ENCODE results near the gene DCST1. TPM values are rescaled to one million over a fixed set of nuclear protein-coding genes. Genes with fewer than 3 reads are reported as not detected.

Gene DCST1
- total RNA-seq, 1 donor, result not detected

DNA sequence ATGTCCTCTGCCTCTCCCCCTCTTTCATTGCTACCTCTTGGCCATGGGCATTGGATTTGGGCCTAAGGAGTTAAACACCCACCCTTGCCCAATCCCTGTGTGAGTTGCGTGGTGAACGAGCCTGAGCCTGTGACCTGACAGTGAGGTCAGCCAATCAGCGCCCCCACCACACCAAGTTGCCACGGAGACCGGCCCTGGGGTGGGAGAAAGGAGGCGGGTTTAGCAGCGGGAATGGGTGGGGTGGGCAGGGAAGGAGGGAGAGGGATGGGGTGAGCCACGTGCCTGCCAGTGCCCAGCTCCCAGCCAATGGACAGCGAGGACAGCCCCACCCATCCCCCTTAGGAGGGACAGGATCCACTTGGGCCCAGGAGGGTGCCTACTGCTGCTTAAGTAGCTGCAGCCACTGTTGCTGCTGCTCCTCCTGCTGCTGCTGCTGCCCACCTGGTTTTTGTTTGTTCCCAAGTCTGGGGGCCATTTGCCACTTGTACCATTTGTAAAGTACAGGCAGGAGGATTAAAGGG, 21.5 kb upstream of the DCST1 start:
- Histone ChIP-seq H3K9me3 (ENCODE audit: low read depth, low read length) (no peaks in the 10 kb centered on the region), H2AFZ (ENCODE audit: low read length) (no peak overlapping the region), H3K4me3 (ENCODE audit: insufficient read depth, low read length) (no peak overlapping the region), H3K27ac (ENCODE audit: low read depth, low read length) (no peak overlapping the region), H3K79me2 (ENCODE audit: insufficient read depth, low read length) (peaks cover 54% of the 10 kb centered on the region), H3K27me3 (ENCODE audit: insufficient read depth, low read length) (no peaks in the 10 kb centered on the region), H4K20me1 (ENCODE audit: insufficient read depth, low read length) (peaks cover 27% of the 10 kb centered on the region), H3K4me1 (ENCODE audit: insufficient read depth, low read length) (no peaks in the 10 kb centered on the region), H3K36me3 (ENCODE audit: insufficient read depth, low read length) (peaks cover 15% of the 10 kb centered on the region), H3K4me2 (ENCODE audit: insufficient read depth, low read length) (no peak overlapping the region)
- TF ChIP-seq, protein P1, sequence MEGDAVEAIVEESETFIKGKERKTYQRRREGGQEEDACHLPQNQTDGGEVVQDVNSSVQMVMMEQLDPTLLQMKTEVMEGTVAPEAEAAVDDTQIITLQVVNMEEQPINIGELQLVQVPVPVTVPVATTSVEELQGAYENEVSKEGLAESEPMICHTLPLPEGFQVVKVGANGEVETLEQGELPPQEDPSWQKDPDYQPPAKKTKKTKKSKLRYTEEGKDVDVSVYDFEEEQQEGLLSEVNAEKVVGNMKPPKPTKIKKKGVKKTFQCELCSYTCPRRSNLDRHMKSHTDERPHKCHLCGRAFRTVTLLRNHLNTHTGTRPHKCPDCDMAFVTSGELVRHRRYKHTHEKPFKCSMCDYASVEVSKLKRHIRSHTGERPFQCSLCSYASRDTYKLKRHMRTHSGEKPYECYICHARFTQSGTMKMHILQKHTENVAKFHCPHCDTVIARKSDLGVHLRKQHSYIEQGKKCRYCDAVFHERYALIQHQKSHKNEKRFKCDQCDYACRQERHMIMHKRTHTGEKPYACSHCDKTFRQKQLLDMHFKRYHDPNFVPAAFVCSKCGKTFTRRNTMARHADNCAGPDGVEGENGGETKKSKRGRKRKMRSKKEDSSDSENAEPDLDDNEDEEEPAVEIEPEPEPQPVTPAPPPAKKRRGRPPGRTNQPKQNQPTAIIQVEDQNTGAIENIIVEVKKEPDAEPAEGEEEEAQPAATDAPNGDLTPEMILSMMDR (IDR thresholded peaks at IDR 0.05; ENCODE audit: extremely low read depth, low read depth, low read length), result no peak
- peak; percentile 92 for DNase-seq (ENCODE audit: insufficient read length, low spot score, missing footprints)

DNA sequence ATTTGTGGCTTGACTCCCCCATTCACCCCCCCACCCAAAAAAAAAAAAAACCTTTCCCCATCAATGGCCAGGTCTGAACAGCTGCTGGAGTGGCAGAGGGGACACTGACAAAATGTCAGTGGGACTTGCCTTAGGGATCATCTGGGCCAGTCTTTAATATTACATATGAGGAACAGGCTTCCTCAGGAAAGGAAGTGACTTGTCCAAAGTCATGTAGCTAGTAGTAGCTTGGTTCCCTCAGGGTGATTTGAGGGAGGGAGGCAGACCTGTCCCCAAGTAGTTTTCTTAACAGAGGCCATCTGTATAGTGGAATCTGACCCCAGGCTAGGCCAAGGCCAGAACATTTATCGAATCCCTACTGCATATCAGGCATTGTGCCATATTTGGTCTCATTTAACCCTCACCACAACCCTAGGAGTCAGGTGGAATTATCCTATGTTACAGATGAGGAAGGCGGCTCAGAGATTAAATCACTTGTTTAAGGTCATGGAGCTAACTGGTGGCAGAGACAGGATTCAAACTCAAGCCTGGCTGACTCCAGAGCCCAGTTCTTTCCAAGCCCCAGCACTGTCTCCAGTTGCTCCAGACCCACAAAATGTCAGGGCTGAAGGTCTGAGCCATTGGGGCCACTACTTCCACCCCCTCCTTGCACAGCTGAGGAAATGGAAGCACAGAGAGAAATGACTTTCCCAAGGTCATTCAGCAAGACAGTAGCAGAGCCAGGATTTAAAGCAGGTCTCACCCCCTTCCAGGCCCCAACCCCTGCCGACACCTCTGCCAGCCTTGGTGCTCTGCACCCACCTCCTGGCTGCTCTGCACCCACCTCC, 20.6 kb upstream of the DCST1 start:
- Histone ChIP-seq H3K27ac (ENCODE audit: low read depth, low read length) (no peak overlapping the region), H3K27me3 (ENCODE audit: insufficient read depth, low read length) (no peaks in the 10 kb centered on the region), H3K4me1 (ENCODE audit: insufficient read depth, low read length) (peaks cover 5% of the 10 kb centered on the region), H3K9me3 (ENCODE audit: low read depth, low read length) (no peaks in the 10 kb centered on the region), H2AFZ (ENCODE audit: low read length) (no peak overlapping the region), H3K4me3 (ENCODE audit: insufficient read depth, low read length) (no peak overlapping the region), H3K4me2 (ENCODE audit: insufficient read depth, low read length) (no peak overlapping the region), H3K79me2 (ENCODE audit: insufficient read depth, low read length) (peaks cover 45% of the 10 kb centered on the region), H4K20me1 (ENCODE audit: insufficient read depth, low read length) (peaks cover 26% of the 10 kb centered on the region), H3K36me3 (ENCODE audit: insufficient read depth, low read length) (peaks cover 15% of the 10 kb centered on the region)
- DNase-seq (ENCODE audit: insufficient read length, low spot score, missing footprints), result peak; percentile 49
- TF ChIP-seq, protein P1 (IDR thresholded peaks at IDR 0.05; ENCODE audit: extremely low read depth, low read depth, low read length), result no peak

DNA sequence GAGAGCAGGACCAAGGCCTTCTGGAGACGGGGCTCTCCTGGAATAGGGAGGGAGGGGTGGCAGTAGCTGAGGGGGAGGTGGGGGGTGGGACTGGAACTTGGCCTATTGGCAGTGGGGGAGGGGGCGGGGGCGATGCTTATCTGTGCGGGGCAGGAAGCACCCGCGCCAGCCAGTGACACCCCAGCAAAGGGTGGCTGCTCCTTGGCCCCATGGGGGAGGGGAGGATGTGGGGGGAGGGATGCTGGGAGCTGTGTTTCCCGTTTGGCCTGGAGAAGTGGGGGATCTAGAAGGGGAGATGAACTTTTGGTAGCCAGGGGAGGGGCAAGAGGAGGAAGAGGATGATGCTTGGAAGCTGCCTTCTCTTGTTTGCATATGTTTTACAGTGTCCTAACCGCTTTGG, 20.0 kb upstream of the DCST1 start:
- Histone ChIP-seq H3K4me2 (ENCODE audit: insufficient read depth, low read length) (no peak overlapping the region), H3K79me2 (ENCODE audit: insufficient read depth, low read length) (peaks cover 39% of the 10 kb centered on the region), H3K9me3 (ENCODE audit: low read depth, low read length) (no peaks in the 10 kb centered on the region), H3K4me3 (ENCODE audit: insufficient read depth, low read length) (no peak overlapping the region), H3K4me1 (ENCODE audit: insufficient read depth, low read length) (peaks cover 9% of the 10 kb centered on the region), H2AFZ (ENCODE audit: low read length) (no peak overlapping the region), H4K20me1 (ENCODE audit: insufficient read depth, low read length) (peaks cover 23% of the 10 kb centered on the region), H3K27me3 (ENCODE audit: insufficient read depth, low read length) (no peaks in the 10 kb centered on the region), H3K27ac (ENCODE audit: low read depth, low read length) (no peak overlapping the region), H3K36me3 (ENCODE audit: insufficient read depth, low read length) (peaks cover 15% of the 10 kb centered on the region)
- TF ChIP-seq, protein P1 (IDR thresholded peaks at IDR 0.05; ENCODE audit: extremely low read depth, low read depth, low read length), result no peak
- no peak for DNase-seq (ENCODE audit: insufficient read length, low spot score, missing footprints)

Data from osteoblast (primary cell).